Measurements from ENCODE around the gene FOXD2.

FOXD2 gene

DNA sequence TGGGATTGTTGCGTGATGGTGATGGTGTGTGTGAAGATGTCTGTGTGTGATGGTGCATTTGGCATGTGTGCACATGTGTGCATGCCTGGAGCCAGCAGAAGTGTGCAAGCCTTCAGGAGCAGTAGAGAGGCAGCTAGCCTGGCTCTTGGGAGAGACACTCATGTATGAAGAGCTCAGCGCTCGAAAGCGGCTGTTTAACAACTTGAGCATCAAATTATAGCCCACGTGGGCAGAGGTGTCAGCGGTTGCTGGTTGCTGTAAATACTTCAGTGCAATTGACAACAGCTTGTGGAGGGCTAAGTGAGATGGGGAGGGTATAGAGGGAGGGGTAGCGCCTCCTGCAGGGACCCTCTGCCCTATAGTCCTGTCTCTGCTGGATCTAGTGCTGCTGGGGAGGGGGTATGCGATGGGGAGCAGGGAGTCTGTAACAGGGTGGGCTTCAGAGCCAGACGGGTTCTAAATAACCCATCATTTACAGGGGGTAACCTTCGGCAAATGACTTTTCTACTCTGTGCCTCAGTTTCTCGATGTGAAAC is 21.5 kb downstream of the FOXD2 start:
- Histone ChIP-seq H3K9ac (ENCODE audit: low read length in 5 of 5) (no peak overlapping the region), H3K36me3 (ENCODE audit: control insufficient read depth in 5 of 5, insufficient read depth in 5 of 5, low read length in 5 of 5) (no peaks in the 10 kb centered on the region), H3K4me1 (ENCODE audit: control insufficient read depth in 5 of 5, insufficient read depth in 5 of 5, low read length in 5 of 5) (no peaks in the 10 kb centered on the region), H3K27ac (ENCODE audit: low read depth, low read length) (no peak overlapping the region), H3K4me3 (ENCODE audit: low read depth in 1 of 5, low read length in 5 of 5) (no peak overlapping the region), H3K9me3 (ENCODE audit: control insufficient read depth in 5 of 5, low read length in 5 of 5) (no peaks in the 10 kb centered on the region), H3K27me3 (ENCODE audit: control insufficient read depth in 5 of 5, insufficient read depth in 4 of 5, low read length in 5 of 5) (peaks cover 9 to 44% (median 37%) of the 10 kb centered on the region in 5 donors)

DNA sequence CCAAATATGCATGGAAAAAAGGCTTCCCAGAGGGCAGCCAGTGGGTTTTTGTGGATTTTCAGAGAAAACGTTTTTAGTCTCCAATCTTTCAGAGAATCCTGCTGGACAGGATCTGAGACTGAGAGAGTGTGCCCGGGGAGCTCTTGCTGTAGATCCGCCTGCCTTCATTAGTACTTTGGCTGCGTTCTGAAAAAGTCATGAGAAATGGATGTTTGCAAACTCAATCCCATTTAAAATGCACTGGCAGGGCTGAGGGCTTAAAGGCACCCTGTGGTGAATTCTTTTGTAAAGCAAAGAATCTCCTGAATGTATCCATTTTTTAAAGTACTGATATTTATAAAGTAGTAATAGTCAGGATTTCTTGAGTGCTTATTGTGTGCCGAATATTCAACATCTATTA is 22.2 kb downstream of the FOXD2 start:
- Histone ChIP-seq H3K27me3 (ENCODE audit: control insufficient read depth in 5 of 5, insufficient read depth in 4 of 5, low read length in 5 of 5) (peaks cover 9 to 44% (median 37%) of the 10 kb centered on the region in 5 donors), H3K36me3 (ENCODE audit: control insufficient read depth in 5 of 5, insufficient read depth in 5 of 5, low read length in 5 of 5) (no peaks in the 10 kb centered on the region)

GRCh38 chr1:47460456-47460855 is 22.6 kb downstream of the FOXD2 start:
- Histone ChIP-seq H3K9ac (ENCODE audit: low read length in 5 of 5) (no peak overlapping the region), H3K27me3 (ENCODE audit: control insufficient read depth in 5 of 5, insufficient read depth in 4 of 5, low read length in 5 of 5) (peaks cover 9 to 44% (median 37%) of the 10 kb centered on the region in 5 donors), H3K4me3 (ENCODE audit: low read depth in 1 of 5, low read length in 5 of 5) (no peak overlapping the region), H3K4me1 (ENCODE audit: control insufficient read depth in 5 of 5, insufficient read depth in 5 of 5, low read length in 5 of 5) (no peaks in the 10 kb centered on the region), H3K9me3 (ENCODE audit: control insufficient read depth in 5 of 5, low read length in 5 of 5) (no peaks in the 10 kb centered on the region), H3K36me3 (ENCODE audit: control insufficient read depth in 5 of 5, insufficient read depth in 5 of 5, low read length in 5 of 5) (no peaks in the 10 kb centered on the region), H3K27ac (ENCODE audit: low read depth, low read length) (no peak overlapping the region)

More for the DNA sequence above, 22.2 kb downstream of the FOXD2 start:
- H3K4me3 ChIP-seq (ENCODE audit: low read depth in 1 of 5, low read length in 5 of 5): no peak overlapping the region
- no peaks in the 10 kb centered on the region for H3K9me3 ChIP-seq (ENCODE audit: control insufficient read depth in 5 of 5, low read length in 5 of 5)
- H3K4me1 ChIP-seq (ENCODE audit: control insufficient read depth in 5 of 5, insufficient read depth in 5 of 5, low read length in 5 of 5): no peaks in the 10 kb centered on the region
- no peak overlapping the region for H3K9ac ChIP-seq (ENCODE audit: low read length in 5 of 5)
- no peak overlapping the region for H3K27ac ChIP-seq (ENCODE audit: low read depth, low read length)

DNA sequence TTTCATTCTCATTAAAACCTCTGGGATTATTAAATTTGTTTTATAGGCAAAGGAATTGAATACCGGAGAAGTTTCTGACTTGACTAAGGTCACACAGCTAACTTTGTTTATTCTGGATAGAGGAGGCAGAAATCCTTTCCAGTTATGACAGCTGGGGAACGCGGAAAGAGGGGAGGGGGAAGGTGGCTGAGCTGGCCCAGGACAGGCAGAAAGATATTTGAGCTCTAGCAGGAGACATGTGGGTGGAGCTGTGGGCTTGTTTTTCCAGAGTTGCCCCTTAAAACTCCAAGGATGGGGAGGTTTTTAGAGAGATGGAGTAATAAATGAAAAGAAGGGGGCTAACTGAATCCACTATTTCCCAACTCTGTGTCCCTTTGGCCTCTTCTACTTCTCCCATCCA is 27.8 kb downstream of the FOXD2 start:
- Histone ChIP-seq H3K27me3 (ENCODE audit: control insufficient read depth in 5 of 5, insufficient read depth in 4 of 5, low read length in 5 of 5) (peaks cover 7 to 41% (median 26%) of the 10 kb centered on the region in 5 donors), H3K4me3 (ENCODE audit: low read depth in 1 of 5, low read length in 5 of 5) (no peak overlapping the region)

DNA sequence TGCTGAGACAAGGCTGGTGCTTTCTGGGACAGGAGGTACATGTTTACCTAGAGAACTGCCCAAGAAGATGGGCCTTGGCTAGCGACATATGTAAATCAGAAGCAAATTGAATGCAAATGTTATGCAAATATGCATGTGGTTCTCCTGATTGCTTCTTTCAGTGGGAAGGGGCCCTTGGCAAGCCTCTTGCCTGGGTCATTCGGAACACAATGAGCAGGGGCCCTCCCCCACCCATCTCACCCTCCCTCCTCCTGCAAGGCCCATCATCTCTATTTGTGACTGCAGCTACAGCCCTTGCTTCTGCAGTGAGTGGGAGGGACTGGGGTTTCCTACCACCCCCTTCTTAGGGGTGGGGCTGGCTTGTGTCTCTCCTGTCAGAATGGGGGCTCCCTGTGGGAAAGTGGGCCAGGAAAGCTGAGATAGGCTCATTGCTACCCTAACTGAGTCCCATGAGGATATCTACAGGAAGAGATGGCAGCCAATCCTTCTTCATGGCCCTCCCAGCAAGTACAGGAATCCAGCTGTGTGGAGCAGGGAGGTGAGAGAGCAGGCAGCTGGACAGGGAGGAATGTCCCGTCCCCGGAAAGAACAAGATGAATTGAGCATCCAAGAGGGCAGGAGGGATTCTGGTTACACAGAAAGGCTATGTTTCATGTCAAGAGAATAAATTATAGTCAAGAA is 31.0 kb downstream of the FOXD2 start:
- Histone ChIP-seq H3K27ac (ENCODE audit: low read depth, low read length) (no peak overlapping the region), H3K9me3 (ENCODE audit: control insufficient read depth in 5 of 5, low read length in 5 of 5) (no peaks in the 10 kb centered on the region), H3K4me3 (ENCODE audit: low read depth in 1 of 5, low read length in 5 of 5) (no peak overlapping the region), H3K9ac (ENCODE audit: low read length in 5 of 5) (no peak overlapping the region), H3K36me3 (ENCODE audit: control insufficient read depth in 5 of 5, insufficient read depth in 5 of 5, low read length in 5 of 5) (no peaks in the 10 kb centered on the region), H3K4me1 (ENCODE audit: control insufficient read depth in 5 of 5, insufficient read depth in 5 of 5, low read length in 5 of 5) (peaks cover 0 to 4% (median 0%) of the 10 kb centered on the region in 5 donors), H3K27me3 (ENCODE audit: control insufficient read depth in 5 of 5, insufficient read depth in 4 of 5, low read length in 5 of 5) (peaks cover 0 to 19% (median 4%) of the 10 kb centered on the region in 5 donors)

More for the DNA sequence above, 27.8 kb downstream of the FOXD2 start:
- Histone ChIP-seq H3K4me1 (ENCODE audit: control insufficient read depth in 5 of 5, insufficient read depth in 5 of 5, low read length in 5 of 5) (peaks cover 0 to 4% (median 0%) of the 10 kb centered on the region in 5 donors), H3K9ac (ENCODE audit: low read length in 5 of 5) (no peak overlapping the region), H3K27ac (ENCODE audit: low read depth, low read length) (no peak overlapping the region), H3K9me3 (ENCODE audit: control insufficient read depth in 5 of 5, low read length in 5 of 5) (no peaks in the 10 kb centered on the region), H3K36me3 (ENCODE audit: control insufficient read depth in 5 of 5, insufficient read depth in 5 of 5, low read length in 5 of 5) (no peaks in the 10 kb centered on the region)

DNA sequence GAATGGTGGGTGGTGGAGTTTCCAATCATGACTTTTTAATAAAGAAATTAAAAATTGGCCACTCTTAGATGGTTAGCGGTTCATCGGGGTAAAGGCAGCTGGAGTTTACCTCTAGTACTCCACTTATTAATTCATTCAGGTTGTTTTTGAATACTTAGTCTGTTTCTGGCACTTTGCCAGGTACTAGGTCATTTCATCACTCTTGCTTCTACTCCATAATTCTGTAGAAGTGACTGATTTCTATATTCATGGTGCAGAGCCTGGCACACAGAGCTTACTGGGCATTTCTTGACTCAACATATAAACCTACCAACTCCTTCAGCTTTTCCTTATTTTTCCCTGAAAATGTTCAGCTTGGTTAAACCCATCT is 31.5 kb downstream of the FOXD2 start:
- no peak overlapping the region for H3K9ac ChIP-seq (ENCODE audit: low read length in 5 of 5)
- H3K4me3 ChIP-seq (ENCODE audit: low read depth in 1 of 5, low read length in 5 of 5): no peak overlapping the region
- no peaks in the 10 kb centered on the region for H3K36me3 ChIP-seq (ENCODE audit: control insufficient read depth in 5 of 5, insufficient read depth in 5 of 5, low read length in 5 of 5)
- peaks cover 0 to 19% (median 4%) of the 10 kb centered on the region in 5 donors for H3K27me3 ChIP-seq (ENCODE audit: control insufficient read depth in 5 of 5, insufficient read depth in 4 of 5, low read length in 5 of 5)
- peaks cover 0 to 4% (median 0%) of the 10 kb centered on the region in 5 donors for H3K4me1 ChIP-seq (ENCODE audit: control insufficient read depth in 5 of 5, insufficient read depth in 5 of 5, low read length in 5 of 5)
- no peak overlapping the region for H3K27ac ChIP-seq (ENCODE audit: low read depth, low read length)
- H3K9me3 ChIP-seq (ENCODE audit: control insufficient read depth in 5 of 5, low read length in 5 of 5): no peaks in the 10 kb centered on the region

DNA sequence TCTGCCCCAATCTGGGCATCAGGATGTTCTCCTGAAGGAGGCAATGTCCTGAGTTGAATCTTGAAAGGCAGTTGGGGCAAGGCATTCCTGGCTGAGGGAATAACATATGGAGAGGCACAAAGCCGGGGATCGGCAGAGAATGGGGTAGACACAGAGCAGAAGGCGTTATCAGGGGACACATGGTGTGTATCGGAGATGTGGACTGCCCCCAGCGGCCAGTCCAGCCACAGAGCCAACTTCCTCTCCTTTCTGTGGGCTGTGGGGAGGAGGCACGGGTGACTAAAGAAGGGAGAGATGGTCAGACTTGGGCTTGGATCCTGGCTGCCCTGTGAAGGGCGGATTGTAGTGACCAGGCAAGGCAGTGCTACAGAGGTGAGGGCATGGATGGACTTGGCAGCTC is 32.1 kb downstream of the FOXD2 start:
- Histone ChIP-seq H3K4me3 (ENCODE audit: low read depth in 1 of 5, low read length in 5 of 5) (no peak overlapping the region), H3K9ac (ENCODE audit: low read length in 5 of 5) (no peak overlapping the region), H3K36me3 (ENCODE audit: control insufficient read depth in 5 of 5, insufficient read depth in 5 of 5, low read length in 5 of 5) (no peaks in the 10 kb centered on the region), H3K27me3 (ENCODE audit: control insufficient read depth in 5 of 5, insufficient read depth in 4 of 5, low read length in 5 of 5) (peaks cover 0 to 19% (median 4%) of the 10 kb centered on the region in 5 donors), H3K27ac (ENCODE audit: low read depth, low read length) (no peak overlapping the region), H3K4me1 (ENCODE audit: control insufficient read depth in 5 of 5, insufficient read depth in 5 of 5, low read length in 5 of 5) (peaks cover 0 to 4% (median 0%) of the 10 kb centered on the region in 5 donors), H3K9me3 (ENCODE audit: control insufficient read depth in 5 of 5, low read length in 5 of 5) (no peaks in the 10 kb centered on the region)

DNA sequence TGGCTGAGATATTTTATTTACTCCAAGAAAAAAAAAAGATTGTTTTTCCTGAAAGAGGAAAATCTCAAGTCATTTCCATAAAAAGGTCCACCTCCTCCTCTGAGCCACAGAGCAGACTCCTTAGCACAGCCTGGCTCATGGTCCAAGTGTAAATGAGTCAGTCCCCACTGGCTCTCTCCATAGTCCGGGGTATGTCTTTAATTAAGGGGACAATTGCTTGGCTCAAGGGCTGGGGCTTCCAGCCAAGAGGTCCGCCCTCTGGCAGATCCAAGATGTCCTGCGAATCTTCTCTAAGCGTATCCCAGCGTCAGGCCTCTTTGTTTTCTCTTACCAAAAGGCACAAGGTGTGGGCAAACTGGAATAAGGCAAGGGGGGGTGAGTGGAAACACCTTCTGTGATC is 33.3 kb downstream of the FOXD2 start:
- Histone ChIP-seq H3K9ac (ENCODE audit: low read length in 5 of 5) (no peak overlapping the region), H3K9me3 (ENCODE audit: control insufficient read depth in 5 of 5, low read length in 5 of 5) (no peaks in the 10 kb centered on the region), H3K36me3 (ENCODE audit: control insufficient read depth in 5 of 5, insufficient read depth in 5 of 5, low read length in 5 of 5) (no peaks in the 10 kb centered on the region), H3K27ac (ENCODE audit: low read depth, low read length) (no peak overlapping the region), H3K4me1 (ENCODE audit: control insufficient read depth in 5 of 5, insufficient read depth in 5 of 5, low read length in 5 of 5) (peaks cover 0 to 4% (median 0%) of the 10 kb centered on the region in 5 donors), H3K27me3 (ENCODE audit: control insufficient read depth in 5 of 5, insufficient read depth in 4 of 5, low read length in 5 of 5) (peaks cover 0 to 14% (median 4%) of the 10 kb centered on the region in 5 donors), H3K4me3 (ENCODE audit: low read depth in 1 of 5, low read length in 5 of 5) (no peak overlapping the region)

DNA sequence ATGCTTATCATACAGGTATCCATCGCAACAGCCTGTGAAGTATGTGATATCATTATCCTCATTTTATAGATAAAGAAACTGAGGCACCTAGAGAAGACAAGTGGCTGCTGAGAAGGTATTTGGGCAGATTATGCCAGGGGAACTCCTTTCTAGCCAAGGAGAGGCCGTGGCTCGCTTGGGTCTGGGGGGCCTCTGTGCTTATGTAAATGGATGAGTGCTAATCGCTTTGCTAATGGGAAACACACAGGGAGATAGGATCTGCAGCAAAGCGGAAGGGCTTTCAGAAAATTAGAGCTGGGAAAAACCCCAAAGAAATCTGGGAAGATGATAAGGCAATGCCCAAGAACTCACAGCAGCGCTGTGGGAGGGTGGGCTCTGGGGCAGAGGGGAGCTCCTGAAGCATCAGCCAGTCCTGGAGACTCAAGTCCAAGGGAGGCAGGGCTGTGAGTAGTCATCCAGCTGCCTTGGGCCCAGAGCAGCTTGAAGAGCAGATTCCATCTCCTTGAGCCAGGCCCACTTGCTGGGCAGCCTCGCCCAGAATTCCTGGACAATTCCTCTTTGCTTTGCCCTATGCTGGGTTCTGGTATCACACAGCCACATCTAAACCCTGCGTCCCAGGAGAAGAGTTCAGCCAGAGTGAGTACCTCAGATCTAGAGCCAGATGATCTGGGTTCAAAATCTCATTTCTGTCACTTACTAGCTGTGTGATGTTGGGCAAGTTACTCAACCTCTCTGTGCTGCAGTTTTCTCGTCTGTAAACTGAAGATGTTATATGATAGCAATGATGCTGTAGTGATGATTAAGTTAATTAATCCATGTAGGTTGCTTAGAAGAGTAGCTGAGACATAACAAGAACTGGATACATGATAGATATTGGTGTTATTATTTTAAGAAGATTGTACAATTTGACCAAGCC is 36.7 kb downstream of the FOXD2 start:
- H3K4me1 ChIP-seq (ENCODE audit: control insufficient read depth in 5 of 5, insufficient read depth in 5 of 5, low read length in 5 of 5): peaks cover 0 to 17% (median 4%) of the 10 kb centered on the region in 5 donors

More for the DNA sequence above, 36.7 kb downstream of the FOXD2 start:
- no peak overlapping the region for H3K9ac ChIP-seq (ENCODE audit: low read length in 5 of 5)
- no peak overlapping the region for H3K4me3 ChIP-seq (ENCODE audit: low read depth in 1 of 5, low read length in 5 of 5)
- H3K9me3 ChIP-seq (ENCODE audit: control insufficient read depth in 5 of 5, low read length in 5 of 5): no peaks in the 10 kb centered on the region
- H3K36me3 ChIP-seq (ENCODE audit: control insufficient read depth in 5 of 5, insufficient read depth in 5 of 5, low read length in 5 of 5): no peaks in the 10 kb centered on the region
- peaks cover 0 to 5% (median 0%) of the 10 kb centered on the region in 5 donors for H3K27me3 ChIP-seq (ENCODE audit: control insufficient read depth in 5 of 5, insufficient read depth in 4 of 5, low read length in 5 of 5)
- no peak overlapping the region for H3K27ac ChIP-seq (ENCODE audit: low read depth, low read length)

Measured in subcutaneous abdominal adipose tissue (tissue), 5 donors.